SIG-M5 treated with dmso at 0.1 percent for 504 hours (cell line): ENCODE data around the gene LPIN2.
"Not testable (repeated sequence)": the region's sequence is repeated elsewhere in the genome, so short reads cannot be mapped to it uniquely, and the experiment has no call there.

Experiments
- DNase-seq: peaks from one replicate; lab custom pipeline; 2025; ENCODE audit not compliant: unreplicated experiment; lab: John Stamatoyannopoulos, UW

The LPIN2 gene, protein sequence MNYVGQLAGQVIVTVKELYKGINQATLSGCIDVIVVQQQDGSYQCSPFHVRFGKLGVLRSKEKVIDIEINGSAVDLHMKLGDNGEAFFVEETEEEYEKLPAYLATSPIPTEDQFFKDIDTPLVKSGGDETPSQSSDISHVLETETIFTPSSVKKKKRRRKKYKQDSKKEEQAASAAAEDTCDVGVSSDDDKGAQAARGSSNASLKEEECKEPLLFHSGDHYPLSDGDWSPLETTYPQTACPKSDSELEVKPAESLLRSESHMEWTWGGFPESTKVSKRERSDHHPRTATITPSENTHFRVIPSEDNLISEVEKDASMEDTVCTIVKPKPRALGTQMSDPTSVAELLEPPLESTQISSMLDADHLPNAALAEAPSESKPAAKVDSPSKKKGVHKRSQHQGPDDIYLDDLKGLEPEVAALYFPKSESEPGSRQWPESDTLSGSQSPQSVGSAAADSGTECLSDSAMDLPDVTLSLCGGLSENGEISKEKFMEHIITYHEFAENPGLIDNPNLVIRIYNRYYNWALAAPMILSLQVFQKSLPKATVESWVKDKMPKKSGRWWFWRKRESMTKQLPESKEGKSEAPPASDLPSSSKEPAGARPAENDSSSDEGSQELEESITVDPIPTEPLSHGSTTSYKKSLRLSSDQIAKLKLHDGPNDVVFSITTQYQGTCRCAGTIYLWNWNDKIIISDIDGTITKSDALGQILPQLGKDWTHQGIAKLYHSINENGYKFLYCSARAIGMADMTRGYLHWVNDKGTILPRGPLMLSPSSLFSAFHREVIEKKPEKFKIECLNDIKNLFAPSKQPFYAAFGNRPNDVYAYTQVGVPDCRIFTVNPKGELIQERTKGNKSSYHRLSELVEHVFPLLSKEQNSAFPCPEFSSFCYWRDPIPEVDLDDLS

DNA sequence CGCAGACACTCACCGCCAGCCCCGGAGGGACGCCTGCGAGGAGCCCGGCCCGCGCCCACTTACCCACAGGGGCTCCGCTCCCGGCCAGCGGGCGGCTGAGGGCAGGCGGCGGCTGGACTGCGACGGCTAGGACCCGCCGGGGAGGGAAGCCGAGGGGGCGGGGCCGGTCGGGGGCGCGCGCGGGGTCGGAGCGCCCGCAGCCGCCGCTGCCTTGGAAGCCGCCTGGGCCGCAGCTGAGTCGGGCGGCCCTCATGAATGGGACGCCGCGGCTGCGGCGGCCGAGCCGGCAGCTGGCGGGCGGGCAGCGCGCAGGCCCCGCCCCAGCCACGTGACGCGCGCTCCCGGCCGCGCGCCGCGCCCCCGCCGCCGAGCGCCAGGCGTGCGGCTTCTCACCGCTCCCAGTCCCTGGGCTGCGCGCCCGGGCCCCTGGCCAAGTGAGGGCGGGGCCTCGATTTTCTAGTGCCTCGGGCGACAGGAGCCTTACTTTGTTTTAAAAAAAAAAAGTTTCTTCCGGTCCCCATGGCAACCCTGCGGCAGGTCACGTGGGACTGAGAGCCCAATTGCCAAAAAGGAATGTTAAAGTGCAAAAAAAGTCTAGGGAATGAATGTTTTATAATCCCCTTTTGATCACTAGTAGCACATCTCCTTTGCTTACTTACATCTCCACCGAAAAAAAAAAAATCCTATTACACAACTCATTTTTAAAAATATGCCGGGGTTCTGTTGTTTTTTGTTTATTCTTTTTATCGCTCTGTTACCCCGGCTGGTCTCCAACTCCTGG lies at the start of gene LPIN2:
LPIN2 (minus strand) TSS at position 121 of the 781 bp plus-strand sequence. CDS start 52,304 bp downstream, outside the sequence.
- DNase-seq = peak; percentile 94

DNA sequence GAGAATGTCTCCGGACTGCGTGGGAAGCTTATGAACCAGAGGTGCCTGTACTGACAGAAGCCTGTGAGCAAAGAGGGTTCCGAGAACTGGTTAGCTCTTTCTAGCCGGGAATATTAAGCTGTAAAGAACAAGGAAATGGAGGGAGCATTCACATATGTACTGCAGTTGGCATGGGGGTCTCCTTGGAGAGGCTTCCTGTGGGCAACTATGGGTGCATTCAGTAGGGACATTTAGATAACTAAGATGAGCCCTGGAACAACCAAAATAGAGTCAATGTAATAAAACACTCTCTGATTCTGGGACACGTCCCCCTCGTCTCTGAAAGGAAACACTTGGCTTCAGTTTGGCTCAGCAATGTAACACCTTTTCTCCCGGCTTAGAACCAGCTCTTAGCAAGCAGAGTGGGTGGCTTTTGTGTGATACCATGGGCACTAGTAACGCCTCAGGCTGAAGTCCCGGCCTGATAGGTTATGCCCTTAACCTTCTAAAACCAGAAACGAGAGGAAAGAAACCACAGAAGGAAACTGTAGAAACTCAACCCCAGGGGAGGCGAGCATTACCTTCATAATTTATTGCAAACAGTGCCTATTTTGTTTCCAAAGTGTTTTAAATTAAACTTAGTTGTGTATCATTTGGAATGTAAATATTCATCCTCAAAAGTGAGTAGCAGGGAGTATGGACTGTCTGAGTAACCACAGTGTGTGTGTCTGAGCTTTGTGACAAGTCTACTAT lies 48.8 kb upstream of the LPIN2 start:
- DNase-seq = no peak

DNA sequence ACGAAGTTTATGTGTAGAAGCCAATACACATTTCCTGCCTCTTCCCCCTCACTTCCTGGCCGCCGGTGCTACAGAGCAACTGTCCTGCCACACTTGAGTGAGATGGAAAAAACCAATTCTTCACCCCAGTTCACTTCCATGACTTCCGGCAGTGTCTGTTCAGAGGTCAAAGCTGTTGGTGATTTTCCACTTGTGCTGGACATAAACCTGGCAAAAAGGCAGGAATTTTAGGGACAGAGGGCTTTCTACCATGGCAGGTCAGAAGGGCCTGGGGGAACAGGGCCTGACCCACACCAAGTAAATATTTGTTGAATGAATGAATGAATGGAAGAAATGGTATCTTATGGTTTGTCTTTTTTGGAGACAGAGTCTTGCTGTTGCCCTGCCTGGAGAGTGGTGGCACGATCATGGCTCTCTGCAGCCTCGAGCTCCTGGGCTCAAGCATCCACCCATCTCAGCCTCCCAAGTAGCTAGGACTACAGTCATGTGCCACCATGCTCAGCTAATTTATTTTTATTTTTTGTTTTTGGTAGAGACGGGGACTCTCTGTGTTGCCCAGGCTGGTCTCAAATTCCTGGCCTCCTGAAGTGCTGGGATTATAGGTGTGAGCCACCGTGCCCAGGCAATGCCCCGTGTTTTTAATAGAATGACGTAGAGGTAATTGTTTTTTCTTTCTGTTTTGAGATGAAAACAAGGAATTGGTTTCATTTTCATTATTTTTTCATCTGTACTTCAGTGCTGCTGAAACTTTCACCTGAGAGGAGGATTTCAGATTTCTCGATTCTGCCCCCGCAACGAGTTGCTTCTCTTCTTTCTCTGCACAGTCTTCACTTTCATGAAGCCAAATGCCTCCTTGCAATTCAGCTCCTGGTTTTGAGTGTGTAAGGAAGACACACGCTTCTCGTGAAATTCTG lies 48.0 kb upstream of the LPIN2 start:
- no peak for DNase-seq

DNA sequence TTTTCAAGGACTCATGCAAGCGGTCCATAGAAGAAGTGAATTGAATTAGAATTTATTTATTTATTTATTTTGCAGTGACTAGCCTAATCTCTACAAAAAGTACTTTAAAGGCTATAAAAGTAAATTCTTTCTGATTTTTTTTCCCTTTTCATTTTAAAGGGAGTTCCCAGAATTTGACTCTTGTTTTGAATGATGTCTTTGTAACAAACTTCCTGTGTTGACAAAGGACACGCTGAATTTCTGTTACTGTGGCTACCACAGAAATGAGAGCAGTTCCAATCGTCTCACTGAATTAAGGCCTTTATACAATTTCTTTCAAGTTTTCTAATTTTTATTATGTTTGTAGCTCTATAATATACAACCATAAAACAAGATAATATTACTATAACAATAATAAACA lies 46.3 kb upstream of the LPIN2 start:
- DNase-seq = no peak

DNA sequence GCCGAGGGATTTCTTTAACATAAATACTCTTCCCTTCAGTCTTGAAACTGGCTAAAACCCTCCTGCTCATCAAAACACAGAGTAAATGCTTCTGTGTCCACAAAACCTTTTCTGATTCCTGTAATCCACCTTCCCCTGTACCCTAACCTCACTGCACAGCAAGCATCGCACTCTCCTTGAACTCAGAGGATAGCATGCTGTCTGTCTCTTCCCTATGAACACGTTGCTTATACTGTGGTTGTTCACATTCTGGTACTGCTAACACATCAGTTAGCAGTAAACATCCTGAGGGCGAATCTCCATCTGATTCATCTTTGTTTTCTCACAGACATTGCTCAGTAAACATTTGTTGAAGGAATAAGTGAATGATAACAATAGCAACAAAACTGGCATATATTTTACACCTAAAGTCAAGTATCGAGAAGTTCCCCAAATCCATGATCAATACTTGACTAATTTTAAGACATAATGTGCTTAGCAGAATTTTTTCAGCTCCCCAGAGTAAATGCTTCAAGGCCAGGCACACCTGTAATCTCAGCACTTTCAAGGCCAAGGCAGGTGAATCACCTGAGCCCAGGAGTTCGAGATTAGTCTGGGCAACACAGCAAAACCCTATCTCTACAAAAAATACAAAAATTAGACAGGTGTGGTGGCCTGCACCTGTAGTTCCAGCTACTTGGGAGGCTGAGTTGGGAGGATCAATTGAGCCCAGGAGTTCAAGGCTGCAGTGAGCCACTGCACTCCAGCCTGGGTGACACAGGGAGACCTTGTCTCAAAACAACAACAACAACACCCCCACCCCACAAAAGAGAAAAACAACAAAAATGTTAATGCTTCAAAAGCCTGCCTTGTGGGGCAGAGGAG lies 45.6 kb upstream of the LPIN2 start:
- no peak for DNase-seq

DNA sequence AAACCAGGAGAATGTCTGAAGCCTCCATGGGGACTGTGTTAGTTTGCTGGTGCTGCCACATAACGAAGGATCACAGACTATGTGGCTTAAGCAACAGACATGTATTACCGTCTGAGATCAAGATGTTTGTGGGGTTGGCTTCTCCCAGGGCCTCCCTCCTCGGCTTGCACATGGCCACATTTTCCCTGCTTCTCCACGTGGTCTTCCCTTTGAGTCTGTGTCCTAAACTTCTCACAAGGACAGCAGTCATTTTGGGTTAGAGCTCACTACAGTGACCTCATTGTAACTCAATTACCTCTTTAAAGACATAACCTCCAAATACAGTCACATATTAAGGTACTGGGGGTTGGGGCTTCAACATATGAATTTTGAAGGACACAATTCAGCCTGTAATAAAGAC lies 44.6 kb upstream of the LPIN2 start:
- DNase-seq = no peak

DNA sequence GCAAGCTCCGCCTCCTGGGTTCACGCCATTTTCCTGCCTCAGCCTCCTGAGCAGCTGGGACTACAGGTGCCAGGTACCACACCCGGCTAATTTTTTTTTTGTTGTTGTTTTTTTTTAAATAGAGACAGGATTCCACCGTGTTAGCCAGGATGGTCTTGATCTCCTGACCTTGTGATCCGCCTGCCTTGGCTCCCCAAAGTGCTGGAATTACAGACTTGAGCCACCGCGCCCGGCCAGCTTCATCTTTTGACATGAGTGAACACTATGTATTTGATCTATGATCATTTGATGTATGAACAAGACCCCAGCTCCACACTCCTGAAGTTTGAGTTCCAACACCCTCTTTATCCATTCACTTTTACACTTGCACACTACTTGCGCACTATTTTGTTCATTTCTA lies 43.4 kb upstream of the LPIN2 start:
- DNase-seq = no peak

DNA sequence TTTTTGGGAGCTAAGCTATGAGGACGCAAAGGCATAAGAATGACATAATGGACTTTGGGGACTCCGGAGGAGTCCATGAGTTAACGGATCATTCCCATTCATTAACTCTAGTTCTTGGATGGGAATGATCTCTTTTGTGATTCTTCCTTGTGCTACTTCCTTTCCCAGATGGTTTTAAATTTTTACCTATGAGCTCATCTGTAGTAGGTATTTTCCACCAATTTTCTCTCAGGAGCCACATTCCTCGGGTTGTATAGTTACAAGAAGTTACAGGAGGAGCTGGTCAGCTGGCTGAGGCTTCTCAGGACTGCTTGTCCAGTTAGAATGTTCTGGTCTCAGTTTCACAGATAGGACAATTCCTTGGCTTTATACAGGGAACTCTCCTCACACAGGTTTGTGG lies 42.9 kb upstream of the LPIN2 start:
- no peak for DNase-seq

DNA sequence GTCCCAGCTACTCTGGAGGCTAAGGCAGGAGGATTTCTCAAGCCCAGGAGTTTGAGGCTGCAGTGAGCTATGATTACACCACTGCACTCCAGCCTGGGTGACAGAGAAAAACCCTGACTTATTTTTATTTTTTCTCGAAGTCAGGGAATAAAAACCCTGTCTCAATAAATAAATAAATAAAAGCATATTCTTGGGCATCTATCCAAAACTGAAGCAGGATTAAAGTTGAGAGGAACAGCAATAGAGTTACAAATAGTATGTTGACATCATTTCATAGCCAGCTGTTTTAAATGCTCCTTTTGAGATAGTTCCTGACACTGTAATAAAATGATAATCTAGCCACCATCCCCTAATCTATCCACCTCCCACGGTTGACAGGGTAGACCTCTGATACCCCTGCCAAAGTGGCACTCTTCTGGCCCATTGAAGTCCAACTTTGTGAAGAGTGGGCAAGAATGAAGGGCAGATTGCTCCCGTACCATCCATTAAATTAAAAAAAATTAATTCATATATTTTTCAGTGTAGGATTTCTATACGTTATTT lies 42.3 kb upstream of the LPIN2 start:
- DNase-seq = no peak

DNA sequence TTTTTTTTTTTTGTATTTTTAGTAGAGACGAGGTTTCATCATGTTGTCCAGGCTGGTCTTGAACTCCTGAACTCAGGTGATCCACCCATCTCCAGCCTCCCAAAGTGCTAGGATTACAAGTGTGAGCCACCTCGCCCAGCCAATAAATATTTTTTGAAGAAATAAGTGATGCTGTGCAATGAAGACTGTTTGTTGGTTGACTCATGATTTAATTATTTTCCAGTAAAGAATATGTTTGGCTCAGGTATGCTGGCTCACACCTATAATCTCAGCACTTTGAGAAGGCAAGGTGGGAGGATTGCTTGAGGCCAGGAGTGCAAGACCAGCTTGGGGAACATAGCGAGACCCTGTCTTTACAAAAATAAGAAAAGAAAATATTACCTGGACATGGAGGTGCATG lies 41.8 kb upstream of the LPIN2 start:
- DNase-seq = no peak

DNA sequence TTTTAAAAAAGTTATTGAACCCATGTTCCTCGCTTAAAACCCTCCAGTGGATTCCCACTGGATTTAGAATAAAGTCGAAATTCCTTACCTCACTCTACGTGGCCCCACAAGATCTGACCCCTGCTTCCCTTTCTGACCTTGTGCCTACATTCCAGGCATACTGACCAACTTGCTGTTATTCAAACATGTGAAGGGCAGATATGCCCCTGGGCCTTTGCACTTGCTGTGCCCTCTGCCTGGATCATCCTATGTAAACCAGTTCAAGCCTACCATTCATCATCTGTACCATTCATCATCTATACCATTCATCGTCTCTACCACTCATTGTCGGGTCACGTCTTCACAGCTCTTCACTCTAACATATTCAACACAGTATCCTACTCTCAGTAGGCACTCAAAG lies 41.3 kb upstream of the LPIN2 start:
- no peak for DNase-seq

DNA sequence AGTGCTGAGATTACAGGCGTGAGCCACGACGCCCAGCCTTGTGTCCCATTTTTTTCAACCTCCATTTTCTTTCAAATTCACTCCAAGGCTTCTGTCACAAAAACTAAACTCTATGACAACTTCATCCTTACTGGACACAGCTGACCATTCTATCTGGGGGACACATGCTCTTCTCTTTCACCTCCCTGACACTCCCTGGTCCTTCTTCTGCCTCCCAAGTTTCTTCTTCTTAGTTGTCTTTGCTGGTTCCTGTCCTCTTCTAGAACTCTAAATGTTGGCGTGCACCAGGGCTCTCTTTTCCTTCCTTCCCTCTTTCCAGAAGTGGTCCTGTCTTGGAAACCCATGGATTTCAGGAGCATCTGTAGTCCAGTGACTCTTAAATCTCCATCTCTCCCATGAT lies 40.1 kb upstream of the LPIN2 start:
- DNase-seq = no peak

DNA sequence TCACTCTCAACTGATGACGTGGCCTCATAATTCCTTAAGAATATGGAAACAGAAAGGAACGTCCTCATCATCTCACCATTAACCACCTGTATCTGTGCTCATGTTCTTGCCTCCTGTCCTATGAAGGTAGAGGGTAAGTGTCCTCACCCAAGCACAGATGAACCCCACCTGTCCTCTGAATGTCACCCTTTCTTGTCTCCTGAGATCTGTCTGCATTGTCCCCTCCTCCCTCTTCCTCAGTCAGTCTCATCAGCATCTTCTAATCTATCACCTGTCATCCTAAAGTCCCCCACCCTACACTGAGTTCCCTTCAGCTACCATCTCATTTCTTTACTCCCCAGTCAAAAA lies 39.4 kb upstream of the LPIN2 start:
- DNase-seq = no peak

DNA sequence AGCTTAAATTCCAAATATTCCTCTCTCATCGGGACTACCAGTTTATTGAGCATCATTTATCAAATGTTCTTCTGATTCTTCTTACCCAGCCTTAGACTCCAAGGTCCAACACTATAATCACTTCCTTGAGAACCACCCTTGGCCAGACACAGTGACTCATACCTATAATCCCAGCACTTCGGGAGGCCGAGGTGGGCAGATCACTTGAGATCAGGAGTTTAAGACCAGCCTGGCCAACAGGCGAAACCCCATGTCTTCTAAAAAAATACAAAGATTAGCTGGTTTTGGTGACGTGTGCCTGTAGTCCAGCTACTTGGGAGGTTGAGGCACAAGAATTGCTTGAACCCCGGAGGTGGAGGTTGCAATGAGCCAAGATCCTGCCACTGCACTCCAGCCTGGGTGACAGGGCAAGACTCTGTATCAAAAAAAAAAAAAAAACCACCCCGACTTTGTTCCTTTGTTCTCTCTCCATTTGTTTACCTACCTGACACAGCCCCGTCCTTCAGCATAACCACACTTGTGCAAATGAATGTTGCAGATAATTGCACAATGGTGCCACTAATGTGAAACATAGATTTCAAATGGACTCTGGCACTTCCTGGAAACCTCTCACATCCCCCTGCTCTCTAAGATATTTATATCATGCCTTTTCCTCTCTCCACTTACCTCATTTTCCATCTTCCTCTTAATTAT lies 38.9 kb upstream of the LPIN2 start:
- peak; percentile 53 for DNase-seq

DNA sequence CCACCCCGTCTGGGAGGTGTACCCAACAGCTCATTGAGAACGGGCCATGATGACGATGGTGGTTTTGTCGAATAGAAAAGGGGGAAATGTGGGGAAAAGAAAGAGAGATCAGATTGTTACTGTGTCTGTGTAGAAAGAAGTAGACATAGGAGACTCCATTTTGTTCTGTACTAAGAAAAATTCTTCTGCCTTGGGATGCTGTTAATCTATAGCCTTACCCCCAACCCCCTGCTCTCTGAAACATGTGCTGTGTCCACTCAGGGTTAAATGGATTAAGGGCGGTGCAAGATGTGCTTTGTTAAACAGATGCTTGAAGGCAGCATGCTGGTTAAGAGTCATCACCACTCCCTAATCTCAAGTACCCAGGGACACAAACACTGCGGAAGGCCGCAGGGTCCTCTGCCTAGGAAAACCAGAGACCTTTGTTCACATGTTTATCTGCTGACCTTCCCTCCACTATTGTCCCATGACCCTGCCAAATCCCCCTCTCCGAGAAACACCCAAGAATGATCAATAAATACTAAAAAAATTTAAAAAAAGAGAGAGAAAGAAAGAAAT lies 37.0 kb upstream of the LPIN2 start:
- not testable (repeated sequence) for DNase-seq

DNA sequence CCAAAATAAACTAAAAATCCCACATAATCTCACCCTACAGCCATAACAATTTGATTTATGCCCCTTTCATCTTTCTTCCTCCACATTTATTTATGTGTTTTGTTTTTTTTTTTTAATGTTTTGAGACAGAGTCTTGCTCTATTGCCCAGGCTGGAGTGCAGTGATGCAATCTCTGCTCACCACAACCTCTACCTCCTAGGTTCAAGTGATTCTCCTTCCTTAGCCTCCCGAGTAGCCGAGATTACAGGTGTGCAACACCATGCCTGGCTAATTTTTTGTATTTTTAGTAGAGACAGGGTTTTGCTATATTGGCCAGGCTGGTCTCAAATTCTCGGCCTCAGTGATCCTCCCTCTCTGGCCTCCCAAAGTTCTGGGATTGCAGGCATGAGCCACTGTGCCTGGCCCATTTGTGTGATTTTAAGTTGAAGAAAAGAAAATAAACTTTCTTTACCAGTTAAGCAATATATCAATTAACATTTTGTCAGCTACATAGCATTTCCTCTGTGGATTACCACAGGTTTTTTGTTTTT lies 35.9 kb upstream of the LPIN2 start:
- no peak for DNase-seq

DNA sequence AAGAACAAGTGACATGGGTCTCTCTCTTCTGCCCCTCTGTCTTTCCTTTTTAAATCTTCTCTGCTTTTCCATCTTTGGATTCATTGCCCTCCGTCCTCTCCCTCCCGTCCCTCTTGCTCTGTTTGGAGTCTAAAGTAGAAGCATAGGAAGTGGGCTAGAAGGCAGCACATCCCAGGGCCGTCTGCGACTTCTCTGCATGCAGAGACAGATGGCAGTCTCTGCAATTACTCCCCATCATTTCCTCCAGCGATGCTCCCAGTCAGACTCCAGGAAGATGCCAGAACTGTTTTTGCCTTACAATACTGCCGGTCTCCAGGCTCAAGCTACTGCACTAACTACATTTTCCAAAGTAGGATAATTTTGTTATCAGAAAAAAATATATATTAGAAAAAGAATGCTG lies 35.2 kb upstream of the LPIN2 start:
- DNase-seq = no peak
